HL-60 (cell line): Measurements from ENCODE around the gene LENEP.
"Not testable (repeated sequence)": the region's sequence is repeated elsewhere in the genome, so short reads cannot be mapped to it uniquely, and the experiment has no call there.

Experiments
- DNase-seq, 2 experiments: peaks; one replicate each; pipeline ENCODE4 v3.0.0-alpha.2; 2010 to 2020; ENCODE audit warnings: low read depth in 1 of 2, low spot score in 1 of 2
- H3K27ac ChIP-seq: fragments of 250-450 bp; sonication (Bioruptor Pico); replicated peaks from 2 replicates; pipeline ENCODE4 v1.5.1; 2020; ENCODE audit warnings: mild to moderate bottlenecking, moderate library complexity
- H3K27me3 ChIP-seq: fragments of 250-450 bp; sonication (Bioruptor Pico); 2 replicates; pipeline ENCODE4 v1.5.1; 2021; ENCODE audit warnings: mild to moderate bottlenecking, moderate library complexity; ENCODE audit not compliant: insufficient read depth, poor library complexity, severe bottlenecking
- H3K4me3 ChIP-seq: replicated peaks from 2 replicates; pipeline ENCODE4 v1.5.1; 2011; ENCODE audit warnings: mild to moderate bottlenecking, control low read depth, low read length; ENCODE audit not compliant: insufficient read depth
- CTCF ChIP-seq: IDR thresholded peaks from one replicate; pipeline ENCODE4 v1.5.1; 2011; ENCODE audit warnings: low read length, control low read depth, inconsistent platforms; ENCODE audit not compliant: insufficient read depth
- GABPA ChIP-seq: IDR thresholded peaks from 2 replicates; pipeline ENCODE4 v1.6.1; 2012; ENCODE audit warnings: low read depth
- POLR2AphosphoS5 ChIP-seq: IDR thresholded peaks from 2 replicates; pipeline ENCODE4 v1.6.1; 2012; ENCODE audit warnings: low read depth
- REST ChIP-seq: IDR thresholded peaks from 2 replicates; pipeline ENCODE4 v1.6.1; 2012; ENCODE audit warnings: low read depth; ENCODE audit not compliant: insufficient replicate concordance
- SPI1 ChIP-seq: IDR thresholded peaks from 2 replicates; pipeline ENCODE4 v1.6.1; 2012; ENCODE audit warnings: low read depth, mild to moderate bottlenecking, borderline replicate concordance

LENEP gene

GRCh38 chr1:154974808-154975408 lies 18.5 kb upstream of the LENEP start:
- TF ChIP-seq CTCF (no peak), SPI1 (peak; percentile 59; the same call in 1 of the 2 replicates), GABPA (no peak), REST (no peak), POLR2AphosphoS5 (peak; percentile 49; the same call in 1 of the 2 replicates)

GRCh38 chr1:154975409-154976059 lies 17.9 kb upstream of the LENEP start:
- no peaks in the 10 kb centered on the region for H3K27me3 ChIP-seq
- H3K27ac ChIP-seq, result peak overlapping the region; percentile 96
- no peak for TF ChIP-seq SPI1
- TF ChIP-seq POLR2AphosphoS5, result no peak
- no peak for TF ChIP-seq GABPA
- no peak for TF ChIP-seq CTCF
- TF ChIP-seq REST, result no peak
- no peak for DNase-seq
- peak overlapping the region; percentile 83 for H3K4me3 ChIP-seq

More at GRCh38 chr1:154974808-154975408, 18.5 kb upstream of the LENEP start:
- peak; percentile 92 to 95 for DNase-seq
- H3K27ac ChIP-seq, result peak overlapping the region; percentile 96
- no peaks in the 10 kb centered on the region for H3K27me3 ChIP-seq
- peak overlapping the region; percentile 83 for H3K4me3 ChIP-seq

- TF ChIP-seq SPI1, result peak; percentile 49; the same call in 1 of the 2 replicates
- not testable (repeated sequence) for H3K4me3 ChIP-seq, H3K27me3 ChIP-seq, H3K27ac ChIP-seq, DNase-seq
Measured at GRCh38 chr1:154977762-154978161, 15.6 kb upstream of the LENEP start.

- no peak for DNase-seq
- TF ChIP-seq REST (no peak), POLR2AphosphoS5 (no peak), GABPA (no peak), SPI1 (no peak), CTCF (no peak)
- Histone ChIP-seq H3K27ac (no peak overlapping the region), H3K4me3 (no peak overlapping the region), H3K27me3 (no peaks in the 10 kb centered on the region)
Measured at GRCh38 chr1:154978360-154978759, 15.0 kb upstream of the LENEP start.
